HG02973 (cell line): ENCODE measurements around the gene ZNF445.
"Not testable (repeated sequence)": the region's sequence is repeated elsewhere in the genome, so short reads cannot be mapped to it uniquely, and the experiment has no call there.

Experiments
- ATAC-seq: cut with Tn5 transposase; IDR thresholded peaks from one replicate; pipeline ENCODE4 v1.9.1; 2021; ENCODE audit warnings: moderate library complexity; ENCODE audit not compliant: unreplicated experiment

ZNF445 gene

GRCh38 chr3:44476963-44477311 lies 533 bp downstream of the ZNF445 start:
- ATAC-seq, result no peak

GRCh38 chr3:44476181-44476611 lies 1.3 kb downstream of the ZNF445 start:
- ATAC-seq, result no peak

GRCh38 chr3:44474886-44475285 lies 2.6 kb downstream of the ZNF445 start:
- not testable (repeated sequence) for ATAC-seq

- ATAC-seq, result no peak
Observed at GRCh38 chr3:44470430-44470829, 7.0 kb downstream of the ZNF445 start.

GRCh38 chr3:44469914-44470313 lies 7.6 kb downstream of the ZNF445 start:
- no peak for ATAC-seq

GRCh38 chr3:44468572-44469520 lies 8.6 kb downstream of the ZNF445 start:
- no peak for ATAC-seq

- ATAC-seq, result not testable (repeated sequence)
Observed at GRCh38 chr3:44468099-44468537, 9.4 kb downstream of the ZNF445 start.

GRCh38 chr3:44467241-44467640 lies 10.2 kb downstream of the ZNF445 start:
- ATAC-seq, result no peak

GRCh38 chr3:44464920-44465319 lies 12.6 kb downstream of the ZNF445 start:
- ATAC-seq, result not testable (repeated sequence)

- ATAC-seq, result no peak
Observed at GRCh38 chr3:44464509-44464908, 13.0 kb downstream of the ZNF445 start.

- ATAC-seq, result not testable (repeated sequence)
Observed at GRCh38 chr3:44460050-44460449, 17.4 kb downstream of the ZNF445 start.

GRCh38 chr3:44455318-44455717 lies 22.2 kb downstream of the ZNF445 start:
- ATAC-seq, result no peak

GRCh38 chr3:44454258-44454657 lies 23.2 kb downstream of the ZNF445 start:
- no peak for ATAC-seq

- no peak for ATAC-seq
Observed at GRCh38 chr3:44451441-44451840, 26.0 kb downstream of the ZNF445 start.

GRCh38 chr3:44446929-44447328 lies 30.5 kb downstream of the ZNF445 start:
- ATAC-seq, result no peak

GRCh38 chr3:44445786-44446185 lies 31.7 kb downstream of the ZNF445 start:
- no peak for ATAC-seq

GRCh38 chr3:44444896-44445691 lies 32.4 kb downstream of the ZNF445 start:
- no peak for ATAC-seq

GRCh38 chr3:44444437-44444836 lies 33.0 kb downstream of the ZNF445 start:
- ATAC-seq, result no peak

- no peak for ATAC-seq
Observed at GRCh38 chr3:44442596-44443309, 34.7 kb downstream of the ZNF445 start.

GRCh38 chr3:44439499-44440295 lies 37.8 kb downstream of the ZNF445 start:
- peak; percentile 94 for ATAC-seq
